Measurements from ENCODE around the gene PRR12. TPM values are rescaled to one million over a fixed set of nuclear protein-coding genes. Genes with fewer than 3 reads are reported as not detected.

Gene PRR12
- total RNA-seq, 4 donors from 2014 or later = 11.6 to 32.7 (median 18.1) TPM

DNA sequence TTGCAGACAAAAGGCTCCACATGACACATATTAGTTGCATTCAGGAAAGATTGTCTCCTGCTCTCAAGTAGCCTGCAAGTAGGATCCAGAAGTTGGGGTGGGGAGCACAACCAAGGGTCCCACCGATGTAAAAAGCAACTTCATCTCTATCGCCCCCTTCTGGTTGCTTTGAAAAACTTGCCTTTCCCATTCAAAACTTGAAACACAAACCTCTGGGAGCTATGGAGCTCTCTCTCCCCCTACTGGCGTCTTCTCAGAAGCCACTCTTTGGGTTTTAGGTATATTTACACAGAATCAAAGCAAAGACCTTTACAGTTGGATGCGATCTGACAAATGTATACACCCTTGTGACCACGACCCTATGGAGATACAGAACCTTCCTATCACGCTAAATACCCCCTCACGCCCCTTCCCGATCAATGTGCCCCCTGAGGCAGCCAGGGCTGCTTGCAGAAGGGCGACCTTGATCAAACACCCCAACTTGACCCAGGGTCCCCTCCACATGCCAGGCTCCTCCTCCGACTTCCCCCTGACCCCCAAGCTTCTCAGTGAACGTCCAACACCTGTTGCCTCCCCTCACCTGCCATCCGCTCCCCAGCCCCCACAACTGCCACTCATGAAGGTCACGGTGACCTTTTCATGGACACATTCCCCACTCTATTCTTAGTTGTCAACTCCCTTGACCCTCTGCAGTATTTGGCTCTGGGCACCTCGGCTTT is 20.7 kb upstream of the PRR12 start:
- H3K36me3 ChIP-seq = peaks cover 0 to 16% (median 0%) of the 10 kb centered on the region in 3 donors
- TF ChIP-seq, protein P1, sequence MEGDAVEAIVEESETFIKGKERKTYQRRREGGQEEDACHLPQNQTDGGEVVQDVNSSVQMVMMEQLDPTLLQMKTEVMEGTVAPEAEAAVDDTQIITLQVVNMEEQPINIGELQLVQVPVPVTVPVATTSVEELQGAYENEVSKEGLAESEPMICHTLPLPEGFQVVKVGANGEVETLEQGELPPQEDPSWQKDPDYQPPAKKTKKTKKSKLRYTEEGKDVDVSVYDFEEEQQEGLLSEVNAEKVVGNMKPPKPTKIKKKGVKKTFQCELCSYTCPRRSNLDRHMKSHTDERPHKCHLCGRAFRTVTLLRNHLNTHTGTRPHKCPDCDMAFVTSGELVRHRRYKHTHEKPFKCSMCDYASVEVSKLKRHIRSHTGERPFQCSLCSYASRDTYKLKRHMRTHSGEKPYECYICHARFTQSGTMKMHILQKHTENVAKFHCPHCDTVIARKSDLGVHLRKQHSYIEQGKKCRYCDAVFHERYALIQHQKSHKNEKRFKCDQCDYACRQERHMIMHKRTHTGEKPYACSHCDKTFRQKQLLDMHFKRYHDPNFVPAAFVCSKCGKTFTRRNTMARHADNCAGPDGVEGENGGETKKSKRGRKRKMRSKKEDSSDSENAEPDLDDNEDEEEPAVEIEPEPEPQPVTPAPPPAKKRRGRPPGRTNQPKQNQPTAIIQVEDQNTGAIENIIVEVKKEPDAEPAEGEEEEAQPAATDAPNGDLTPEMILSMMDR (IDR thresholded peaks at IDR 0.05) = peak; percentile 88 to 99 (median 94)
- TF ChIP-seq POLR2A (IDR thresholded peaks at IDR 0.05) (no peak), EP300 (IDR thresholded peaks at IDR 0.05) (peak in 1 of 2 donors; percentile 45)
- DNase-seq (ENCODE audit: low spot score in 2 of 2) = peak in 1 of 2 donors; percentile 72
- no peaks in the 10 kb centered on the region for H3K27me3 ChIP-seq
- H3K4me1 ChIP-seq = peaks cover 0 to 42% (median 12%) of the 10 kb centered on the region in 4 donors
- no peaks in the 10 kb centered on the region for H3K9me3 ChIP-seq
- WGBS, 2 donors = 28 to 31% methylated on average over 14 of the region's 14 CpGs
- peak overlapping the region in 1 of 4 donors; percentile 20 for H3K27ac ChIP-seq
- H3K4me3 ChIP-seq = no peak overlapping the region

DNA sequence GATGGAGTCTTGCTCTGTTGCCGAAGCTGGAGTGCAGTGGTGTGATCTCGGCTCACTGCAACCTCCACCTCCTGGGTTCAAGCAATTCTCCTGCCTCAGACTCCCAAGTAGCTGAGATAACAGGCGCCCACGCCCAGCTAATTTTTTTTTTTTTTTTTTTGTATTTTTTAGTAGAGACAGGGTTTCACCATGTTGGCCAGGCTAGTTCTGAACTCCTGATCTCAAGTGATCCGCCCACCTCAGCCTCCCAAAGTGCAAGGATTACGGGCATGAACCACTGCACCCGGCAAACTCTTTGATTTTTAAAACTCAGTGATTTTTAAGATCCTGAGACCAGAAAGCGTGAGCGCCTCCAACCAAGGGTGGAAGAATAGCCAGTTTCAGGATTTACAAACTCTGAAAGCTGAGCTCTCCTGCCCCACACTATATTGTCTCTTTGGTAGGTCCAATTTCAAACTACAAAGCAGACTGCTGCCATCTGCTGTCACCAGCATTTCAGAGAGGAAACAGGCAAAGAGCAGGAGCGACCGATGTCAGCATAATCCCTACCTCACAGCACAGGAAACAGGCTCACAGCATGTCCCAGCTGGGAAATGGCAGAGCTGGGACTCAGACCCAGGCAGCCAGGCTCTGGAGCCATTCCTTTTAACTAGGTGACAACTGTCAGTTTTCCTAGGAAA is 19.8 kb upstream of the PRR12 start:
- no peaks in the 10 kb centered on the region for H3K9me3 ChIP-seq
- no peak for DNase-seq (ENCODE audit: low spot score in 2 of 2)
- WGBS, 2 donors = 65% methylated on average over 11 of the region's 11 CpGs

DNA sequence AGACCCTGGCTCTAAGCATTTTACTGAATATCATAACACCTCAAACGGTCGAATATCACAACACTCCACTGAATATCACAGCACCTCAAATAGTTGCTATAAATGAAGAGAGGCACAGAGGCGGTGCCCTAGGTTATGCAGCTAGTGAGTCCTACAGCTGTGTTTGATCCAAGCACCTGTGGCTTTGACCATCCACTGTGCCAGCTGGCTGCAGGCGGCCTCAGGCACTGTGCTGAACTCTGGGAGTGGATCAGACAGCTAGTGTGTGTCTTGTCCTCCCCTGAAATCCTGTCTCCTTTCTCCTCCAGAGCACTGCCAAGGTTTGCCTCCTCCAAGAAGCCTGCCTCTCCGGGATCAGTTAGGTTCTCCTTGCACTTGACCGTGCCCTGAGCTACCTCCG is 18.0 kb upstream of the PRR12 start:
- peaks cover 0 to 29% (median 4%) of the 10 kb centered on the region in 3 donors for H3K36me3 ChIP-seq
- H3K4me1 ChIP-seq = peaks cover 0 to 40% (median 6%) of the 10 kb centered on the region in 4 donors
- TF ChIP-seq EP300 (IDR thresholded peaks at IDR 0.05) (no peak), POLR2A (IDR thresholded peaks at IDR 0.05) (no peak)
- TF ChIP-seq, protein P1 (IDR thresholded peaks at IDR 0.05) = no peak
- H3K9me3 ChIP-seq = no peaks in the 10 kb centered on the region
- 92 to 95% methylated on average over 7 of the region's 7 CpGs for WGBS, 2 donors
- DNase-seq (ENCODE audit: low spot score in 2 of 2) = no peak
- H3K27me3 ChIP-seq = no peaks in the 10 kb centered on the region
- no peak overlapping the region for H3K27ac ChIP-seq
- H3K4me3 ChIP-seq = no peak overlapping the region

More for the DNA sequence above, 19.8 kb upstream of the PRR12 start:
- peaks cover 0 to 37% (median 10%) of the 10 kb centered on the region in 4 donors for H3K4me1 ChIP-seq
- H3K4me3 ChIP-seq = no peak overlapping the region
- no peak for TF ChIP-seq POLR2A (IDR thresholded peaks at IDR 0.05)
- no peak for TF ChIP-seq EP300 (IDR thresholded peaks at IDR 0.05)
- TF ChIP-seq, protein P1 (IDR thresholded peaks at IDR 0.05) = no peak
- H3K36me3 ChIP-seq = peaks cover 0 to 24% (median 0%) of the 10 kb centered on the region in 3 donors
- H3K27ac ChIP-seq = peak overlapping the region in 1 of 4 donors; percentile 20
- H3K27me3 ChIP-seq = no peaks in the 10 kb centered on the region

DNA sequence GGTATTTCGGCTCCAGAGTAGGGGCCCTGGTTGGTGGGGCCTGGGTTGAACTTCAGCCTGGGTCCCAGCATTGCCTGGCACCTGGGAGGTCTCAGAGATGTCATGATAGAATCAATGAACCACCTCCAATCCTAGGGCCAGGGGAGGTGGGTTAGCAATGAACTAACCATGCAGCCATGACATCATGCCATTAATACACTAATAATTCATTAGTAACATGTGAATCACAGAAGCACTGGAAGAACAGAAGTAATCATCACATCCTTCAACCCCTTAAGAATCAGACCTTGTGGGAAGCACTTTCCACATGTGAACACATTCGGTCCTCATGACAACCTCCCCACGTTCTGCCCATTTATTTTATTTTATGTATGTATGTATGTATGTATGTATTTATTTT is 17.6 kb upstream of the PRR12 start:
- DNase-seq (ENCODE audit: low spot score in 2 of 2) = no peak
- Histone ChIP-seq H3K27me3 (no peaks in the 10 kb centered on the region), H3K4me3 (no peak overlapping the region), H3K9me3 (no peaks in the 10 kb centered on the region), H3K36me3 (peaks cover 0 to 29% (median 4%) of the 10 kb centered on the region in 3 donors), H3K27ac (no peak overlapping the region), H3K4me1 (peaks cover 0 to 40% (median 6%) of the 10 kb centered on the region in 4 donors)
- 82% methylated on average over 3 of the region's 3 CpGs for WGBS, 2 donors
- TF ChIP-seq, protein P1 (IDR thresholded peaks at IDR 0.05) = no peak
- TF ChIP-seq EP300 (IDR thresholded peaks at IDR 0.05) = no peak
- TF ChIP-seq POLR2A (IDR thresholded peaks at IDR 0.05) = no peak

Measured in tibial nerve (tissue), 4 donors.